OCI-LY7 (cell line): ENCODE measurements around the gene SCYL2.

Experiments
- CTCF ChIP-seq: fragments of 200-600 bp; sonication (generic); conservative IDR thresholded peaks from 2 replicates; pipeline ENCODE4 v1.5.1; 2014; ENCODE audit warnings: mild to moderate bottlenecking, antibody characterized with exemption, low read length, moderate library complexity, mixed read lengths
- EZH2phosphoT487 ChIP-seq: fragments of 200-600 bp; sonication (generic); IDR thresholded peaks from 2 replicates; pipeline ENCODE4 v1.6.1; 2018; ENCODE audit warnings: low read depth, borderline replicate concordance, mild to moderate bottlenecking, mixed run types, antibody characterized with exemption, low read length, moderate library complexity, mixed read lengths

DNA sequence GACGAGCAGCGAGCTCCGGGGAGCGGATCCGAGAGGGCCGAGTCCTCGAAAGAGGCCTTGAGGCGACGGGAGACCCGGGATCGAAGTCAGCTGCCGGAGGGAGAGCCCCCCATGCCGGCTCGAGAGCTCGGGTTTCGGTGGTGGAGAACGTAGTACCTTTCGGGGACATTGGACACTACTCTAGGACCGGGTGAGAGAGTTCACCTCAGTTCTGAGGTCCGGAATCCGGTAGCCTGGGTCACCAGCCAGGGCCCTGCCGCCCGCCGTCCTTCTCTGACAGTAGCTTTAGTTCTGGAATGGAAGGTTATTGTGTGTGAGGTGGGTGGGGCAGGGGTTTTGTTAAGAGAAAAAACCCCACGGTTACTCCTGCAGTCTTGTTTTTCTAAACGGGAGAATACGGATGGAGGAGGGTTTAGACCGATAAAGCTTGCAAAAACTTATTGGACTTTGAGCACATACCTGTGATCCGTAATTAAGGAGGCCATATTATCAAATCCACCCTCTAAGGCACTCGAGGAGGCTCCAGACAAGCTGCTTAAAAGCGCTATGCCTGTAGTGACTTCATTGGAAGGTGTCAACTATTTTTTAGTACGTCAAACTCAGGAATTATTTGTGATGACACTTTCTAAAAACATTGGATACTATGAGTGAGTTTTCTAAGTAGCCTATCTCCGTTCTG, 765 bp downstream of the SCYL2 start:
- no peak for TF ChIP-seq EZH2phosphoT487
- no peak for TF ChIP-seq CTCF
